Lung (tissue), 12 donors: ENCODE measurements around the gene FOXA3. TPM values are rescaled to one million over a fixed set of nuclear protein-coding genes. Genes with fewer than 3 reads are reported as not detected.

Source experiments
- ATAC-seq: fragments of 200-7000 bp; cut with Tn5 transposase; one replicate; pipeline ENCODE4 v1.9.1; 2020; ENCODE audit warnings: moderate number of reproducible peaks; ENCODE audit not compliant: insufficient read depth, low FRiP score
- DNase-seq, 3 donors: peaks; one replicate each; pipeline ENCODE4 v3.0.0-alpha.2; 2013 to 2017
- H3K27ac ChIP-seq, 2 donors: one replicate each; pipeline ENCODE4 v1.5.1; 2013; ENCODE audit warnings: mild to moderate bottlenecking in 2 of 2, moderate library complexity in 2 of 2, control low read depth in 1 of 2, inconsistent platforms in 1 of 2, low read depth in 1 of 2, low read length in 1 of 2
- H3K27me3 ChIP-seq, 3 donors: one replicate each; pipeline ENCODE4 v1.5.1; 2013; ENCODE audit warnings: low read length in 2 of 3; ENCODE audit not compliant: control insufficient read depth in 3 of 3, insufficient read depth in 3 of 3
- H3K36me3 ChIP-seq, 4 donors: one replicate each; pipeline ENCODE4 v1.5.1; 2013; ENCODE audit warnings: low read length in 4 of 4, mild to moderate bottlenecking in 1 of 4, moderate library complexity in 1 of 4; ENCODE audit not compliant: control insufficient read depth in 4 of 4, insufficient read depth in 4 of 4
- H3K4me1 ChIP-seq, 5 donors: one replicate each; pipeline ENCODE4 v1.5.1; 2013; ENCODE audit warnings: low read length in 5 of 5, mild to moderate bottlenecking in 2 of 5, moderate library complexity in 1 of 5; ENCODE audit not compliant: control insufficient read depth in 5 of 5, insufficient read depth in 5 of 5
- H3K4me3 ChIP-seq: one replicate; pipeline ENCODE4 v1.5.1; 2013; ENCODE audit warnings: mild to moderate bottlenecking, control low read depth, moderate library complexity
- H3K9ac ChIP-seq, 2 donors: one replicate each; pipeline ENCODE4 v1.5.1; 2013; ENCODE audit warnings: low read length in 2 of 2, control low read depth in 1 of 2; ENCODE audit not compliant: insufficient read depth in 1 of 2
- H3K9me3 ChIP-seq, 4 donors: one replicate each; pipeline ENCODE4 v1.5.1; 2013; ENCODE audit warnings: low read length in 3 of 4, mild to moderate bottlenecking in 1 of 4, moderate library complexity in 1 of 4; ENCODE audit not compliant: control insufficient read depth in 4 of 4, insufficient read depth in 3 of 4
- WGBS, 2 donors: extraction: QIAGEN DNeasy Blood & Tissue Kit; methylation state at CpG; one replicate each; pipeline ENCODE4 v1.1.7; 2013; 5-methylcytosine and 5-hydroxymethylcytosine counted together
- polyA plus RNA-seq, 2 donors: library from polyadenylated mRNA; stranded (reverse); fragments of 200-250 nt; gene quantifications; one replicate each; pipeline ENCODE4 v1.2.1, GENCODE V29; 2013
- total RNA-seq, 2 donors: library from RNA; depleted of rRNA in 1 of 2; stranded (reverse); fragments of >200 nt in 1 of 2; gene quantifications; one replicate each; pipeline ENCODE4 v1.2.1, GENCODE V29; 2014 to 2021
- TF ChIP-seq, protein P1 (sequence below): IDR thresholded peaks from 2 replicates; pipeline ENCODE4 v1.5.1; 2012; ENCODE audit warnings: mild to moderate bottlenecking; ENCODE audit errors: control extremely low read depth, extremely low read depth
- donor health status: control.
- donor health status: control.
- donor health status: Bipolar disorder and iron deficiency.
- donor health status: healthy.
- donor health status: DM: yes; HTN: yes; CAD: no.

FOXA3 gene
- total and polyA plus RNA-seq, 4 donors: 0.43 to 0.68 (median 0.51) TPM

DNA sequence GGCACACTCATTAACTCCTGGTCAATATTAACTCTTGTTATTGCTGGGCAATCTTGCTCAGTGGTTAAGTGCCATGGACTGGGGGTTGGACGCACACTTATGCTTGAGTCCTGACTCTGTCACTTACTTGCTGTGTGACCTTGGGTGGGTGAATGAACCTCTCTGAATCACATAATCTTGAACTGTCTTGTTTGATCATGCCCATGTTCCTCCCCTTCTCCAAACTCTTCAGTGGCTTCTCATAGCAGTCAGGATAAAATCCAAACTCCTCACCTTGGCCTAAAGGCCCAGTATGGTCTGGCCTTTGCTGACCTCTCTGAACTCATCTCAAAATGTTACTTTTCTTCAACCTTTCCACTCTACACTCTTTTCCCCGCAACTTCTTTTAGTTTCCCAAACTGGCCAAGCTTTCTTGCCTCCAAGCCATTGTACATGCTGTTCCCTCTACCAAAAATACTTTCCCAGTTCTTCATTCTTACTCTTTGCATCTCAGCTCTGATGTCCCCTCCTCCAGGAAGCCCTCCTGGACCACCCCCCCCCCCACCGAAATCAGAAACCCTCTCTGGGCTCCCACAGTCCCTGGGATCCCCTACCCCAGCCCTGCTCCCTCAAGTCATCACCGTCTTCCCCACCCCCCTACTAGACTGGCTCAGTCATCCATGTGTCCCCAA lies 35.9 kb downstream of the FOXA3 start:
- H3K9me3 ChIP-seq: no peaks in the 10 kb centered on the region
- DNase-seq (no peak), ATAC-seq (no peak)
- H3K9ac ChIP-seq: no peak overlapping the region
- H3K4me3 ChIP-seq: no peak overlapping the region
- TF ChIP-seq, protein P1, sequence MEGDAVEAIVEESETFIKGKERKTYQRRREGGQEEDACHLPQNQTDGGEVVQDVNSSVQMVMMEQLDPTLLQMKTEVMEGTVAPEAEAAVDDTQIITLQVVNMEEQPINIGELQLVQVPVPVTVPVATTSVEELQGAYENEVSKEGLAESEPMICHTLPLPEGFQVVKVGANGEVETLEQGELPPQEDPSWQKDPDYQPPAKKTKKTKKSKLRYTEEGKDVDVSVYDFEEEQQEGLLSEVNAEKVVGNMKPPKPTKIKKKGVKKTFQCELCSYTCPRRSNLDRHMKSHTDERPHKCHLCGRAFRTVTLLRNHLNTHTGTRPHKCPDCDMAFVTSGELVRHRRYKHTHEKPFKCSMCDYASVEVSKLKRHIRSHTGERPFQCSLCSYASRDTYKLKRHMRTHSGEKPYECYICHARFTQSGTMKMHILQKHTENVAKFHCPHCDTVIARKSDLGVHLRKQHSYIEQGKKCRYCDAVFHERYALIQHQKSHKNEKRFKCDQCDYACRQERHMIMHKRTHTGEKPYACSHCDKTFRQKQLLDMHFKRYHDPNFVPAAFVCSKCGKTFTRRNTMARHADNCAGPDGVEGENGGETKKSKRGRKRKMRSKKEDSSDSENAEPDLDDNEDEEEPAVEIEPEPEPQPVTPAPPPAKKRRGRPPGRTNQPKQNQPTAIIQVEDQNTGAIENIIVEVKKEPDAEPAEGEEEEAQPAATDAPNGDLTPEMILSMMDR: no peak
- no peak overlapping the region for H3K27ac ChIP-seq
- peaks cover 2 to 16% (median 6%) of the 10 kb centered on the region in 4 donors for H3K36me3 ChIP-seq
- 96 to 100% methylated on average over 4 of the region's 4 CpGs for WGBS, 2 donors
- H3K27me3 ChIP-seq: no peaks in the 10 kb centered on the region
- H3K4me1 ChIP-seq: peaks cover 0 to 14% (median 6%) of the 10 kb centered on the region in 5 donors

DNA sequence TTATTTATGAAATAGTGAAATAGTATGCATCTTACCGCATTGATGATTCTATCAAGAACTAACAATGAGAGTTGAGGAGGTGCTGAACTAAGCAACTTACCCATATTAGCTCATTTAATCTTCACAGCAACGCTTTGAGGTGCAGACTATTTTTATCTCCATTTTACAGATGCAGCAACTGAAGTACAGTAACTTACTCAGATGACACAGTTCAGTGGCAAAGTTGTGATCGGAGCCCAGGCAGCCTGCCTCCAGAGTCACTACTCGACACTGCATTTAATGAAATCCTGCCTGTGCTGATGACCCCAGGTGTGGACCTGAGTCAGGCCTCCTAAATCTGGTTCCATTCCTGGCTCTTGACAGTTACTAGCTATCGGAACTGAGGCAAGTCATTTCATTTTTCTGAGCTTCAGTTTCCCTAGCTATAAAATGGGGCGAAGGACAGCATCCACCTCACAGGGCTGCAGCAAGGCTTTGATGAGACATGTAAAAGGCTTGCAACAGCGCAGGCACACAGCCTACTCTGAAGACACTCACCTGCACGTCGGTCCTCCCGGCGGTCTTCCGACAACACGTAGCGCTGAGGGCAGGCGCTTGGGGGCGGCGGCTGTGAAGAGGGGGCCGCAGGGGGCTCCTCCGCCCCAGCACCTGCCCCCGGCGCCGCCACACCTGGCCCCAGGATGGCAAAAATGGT lies 36.8 kb downstream of the FOXA3 start:
- TF ChIP-seq, protein P1: no peak
- H3K4me1 ChIP-seq: peaks cover 0 to 14% (median 6%) of the 10 kb centered on the region in 5 donors
- H3K27me3 ChIP-seq: no peaks in the 10 kb centered on the region
- H3K9ac ChIP-seq: no peak overlapping the region
- no peaks in the 10 kb centered on the region for H3K9me3 ChIP-seq
- H3K27ac ChIP-seq: no peak overlapping the region
- 72 to 73% methylated on average over 22 of the region's 22 CpGs for WGBS, 2 donors
- H3K4me3 ChIP-seq: peak overlapping the region; percentile 76
- no peak for DNase-seq
- H3K36me3 ChIP-seq: peaks cover 2 to 11% (median 6%) of the 10 kb centered on the region in 4 donors
- ATAC-seq: no peak

DNA sequence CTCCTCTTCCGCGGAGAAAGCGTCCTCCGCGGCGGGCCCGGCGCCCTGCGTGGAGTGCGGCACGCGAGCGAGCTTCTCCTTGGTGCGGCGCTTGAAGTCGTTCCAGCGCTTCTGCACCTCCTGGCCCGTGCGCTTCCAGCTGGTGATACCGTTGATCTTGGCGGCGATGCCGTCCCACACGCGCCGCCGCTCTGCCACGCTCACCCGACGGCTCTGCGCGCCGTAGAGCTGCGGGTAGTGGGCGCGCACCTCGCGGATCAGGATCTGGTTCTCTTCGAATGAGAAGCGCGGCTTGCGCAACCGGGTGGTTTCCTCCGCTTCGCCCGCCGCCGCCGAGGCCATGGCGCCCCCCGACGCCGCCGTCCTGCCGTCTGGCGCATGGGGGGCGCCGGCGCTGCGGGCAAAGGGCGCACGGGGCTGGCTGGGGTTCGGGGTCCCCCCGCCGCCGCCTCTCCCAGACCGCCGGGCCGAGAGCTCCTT lies 37.3 kb downstream of the FOXA3 start:
- peaks cover 0 to 14% (median 6%) of the 10 kb centered on the region in 5 donors for H3K4me1 ChIP-seq
- H3K4me3 ChIP-seq: peak overlapping the region; percentile 76
- TF ChIP-seq, protein P1: no peak
- no peak overlapping the region for H3K9ac ChIP-seq
- H3K27ac ChIP-seq: no peak overlapping the region
- DNase-seq (peak; percentile 43 to 67 (median 50)), ATAC-seq (no peak)
- WGBS, 2 donors: 8 to 11% methylated on average over 67 to 69 of the region's 69 CpGs
- peaks cover 2 to 8% (median 5%) of the 10 kb centered on the region in 4 donors for H3K36me3 ChIP-seq
- no peaks in the 10 kb centered on the region for H3K9me3 ChIP-seq
- no peaks in the 10 kb centered on the region for H3K27me3 ChIP-seq
